ENCODE measurements around the gene UMODL1.

Gene UMODL1

GRCh38 chr21:42026082-42026435 is 45.1 kb upstream of the UMODL1 start:
- no peak for TF ChIP-seq CTCF (IDR thresholded peaks at IDR 0.05; ENCODE audit: low read depth, low read length, missing control alignments)
- no peak overlapping the region for H3K4me3 ChIP-seq (replicated peaks; ENCODE audit: low read depth, low read length)
- no peak for DNase-seq (ENCODE audit: extremely low read depth, low read depth)

- no peak for DNase-seq (ENCODE audit: extremely low read depth, low read depth)
- no peak for TF ChIP-seq CTCF (IDR thresholded peaks at IDR 0.05; ENCODE audit: low read depth, low read length, missing control alignments)
- H3K4me3 ChIP-seq (replicated peaks; ENCODE audit: low read depth, low read length) = no peak overlapping the region
These were observed 43.9 kb upstream of the UMODL1 start for GRCh38 chr21:42027085-42027821.

- no peak for DNase-seq (ENCODE audit: extremely low read depth, low read depth)
- no peak for TF ChIP-seq CTCF (IDR thresholded peaks at IDR 0.05; ENCODE audit: low read depth, low read length, missing control alignments)
These were observed 43.0 kb upstream of the UMODL1 start for GRCh38 chr21:42027822-42028765.

GRCh38 chr21:42028766-42029425 is 42.2 kb upstream of the UMODL1 start:
- H3K4me3 ChIP-seq (replicated peaks; ENCODE audit: low read depth, low read length) = no peak overlapping the region
- TF ChIP-seq CTCF (IDR thresholded peaks at IDR 0.05; ENCODE audit: low read depth, low read length, missing control alignments) = no peak
- DNase-seq (ENCODE audit: extremely low read depth, low read depth) = no peak

More at GRCh38 chr21:42027822-42028765, 43.0 kb upstream of the UMODL1 start:
- H3K4me3 ChIP-seq (replicated peaks; ENCODE audit: low read depth, low read length) = no peak overlapping the region

DNA sequence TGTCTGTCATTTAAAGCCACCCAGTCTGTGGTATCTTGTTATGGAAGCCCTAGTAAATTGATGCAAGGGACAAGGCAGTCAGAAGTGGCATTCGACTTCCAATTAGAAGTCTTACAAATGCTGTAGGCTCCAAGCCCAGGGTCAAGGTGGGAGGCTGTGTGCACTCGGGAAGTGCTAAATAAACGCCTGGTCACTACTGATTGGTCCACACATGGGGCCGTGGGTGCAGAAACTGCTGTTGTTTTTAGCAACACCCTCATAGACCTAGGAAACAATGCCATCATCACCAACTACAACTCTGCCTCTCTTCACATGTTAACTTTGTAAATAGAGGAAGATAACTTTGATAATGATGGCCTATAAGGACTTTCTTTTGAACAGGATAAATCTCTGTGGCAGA is 40.8 kb upstream of the UMODL1 start:
- H3K4me3 ChIP-seq (replicated peaks; ENCODE audit: low read depth, low read length) = no peak overlapping the region
- DNase-seq (ENCODE audit: extremely low read depth, low read depth) = no peak
- no peak for TF ChIP-seq CTCF (IDR thresholded peaks at IDR 0.05; ENCODE audit: low read depth, low read length, missing control alignments)

- TF ChIP-seq CTCF (IDR thresholded peaks at IDR 0.05; ENCODE audit: low read depth, low read length, missing control alignments) = no peak
- DNase-seq (ENCODE audit: extremely low read depth, low read depth) = no peak
- H3K4me3 ChIP-seq (replicated peaks; ENCODE audit: low read depth, low read length) = no peak overlapping the region
These were observed 39.9 kb upstream of the UMODL1 start for GRCh38 chr21:42031241-42031640.
